Ovary (tissue), 3 donors: Measurements from ENCODE around the gene JAG2.

Source experiments
- CTCF ChIP-seq, 3 donors: fragments of 450-650 bp in 2 of 3; fragments of 200-600 bp in 1 of 3; IDR thresholded peaks; one replicate each; pipeline versions ENCODE4 v1.5.1 to v1.8.0; 2016 to 2022; ENCODE audit warnings: antibody characterized with exemption in 3 of 3, mild to moderate bottlenecking in 1 of 3
- EP300 ChIP-seq: sonication (generic); formaldehyde crosslinking; IDR thresholded peaks from one replicate; pipeline ENCODE4 v1.6.1; 2017; ENCODE audit warnings: antibody characterized with exemption
- donor health status: DM: no; HTN: no; CAD: no.

GRCh38 chr14:105211758-105212089 lies 43.1 kb upstream of the JAG2 start:
- TF ChIP-seq CTCF (IDR thresholded peaks at IDR 0.05) (no peak), EP300 (no peak)
